HG03064 (cell line): Measurements from ENCODE around the gene RPGRIP1.
"Not testable (repeated sequence)": the region's sequence is repeated elsewhere in the genome, so short reads cannot be mapped to it uniquely, and the experiment has no call there.

Experiments
- ATAC-seq: cut with Tn5 transposase; IDR thresholded peaks from one replicate; pipeline ENCODE4 v1.9.1; 2021; ENCODE audit warnings: low read depth; ENCODE audit not compliant: unreplicated experiment

The RPGRIP1 gene

DNA sequence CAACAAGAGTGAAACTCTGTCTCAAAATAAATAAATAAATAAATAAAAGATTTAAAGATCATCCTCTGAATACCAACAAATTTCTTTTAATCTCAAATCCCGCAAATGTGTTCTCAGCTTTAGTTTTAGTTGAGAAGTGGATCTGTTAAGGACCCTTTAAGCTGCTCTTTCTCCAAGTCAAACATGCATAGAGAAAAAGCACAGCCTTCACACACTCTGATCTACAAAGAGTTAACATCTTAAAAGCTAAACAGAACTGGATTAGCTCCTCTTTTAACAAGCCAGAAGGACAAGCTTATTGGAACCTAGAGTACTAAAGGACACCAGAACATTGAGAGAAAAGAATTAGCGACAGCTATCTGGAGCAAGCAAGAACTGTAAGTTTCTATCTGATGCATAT, at the start of gene RPGRIP1:
Gene RPGRIP1 (plus strand): TSS at position 301 of the 400 bp plus-strand sequence. CDS start 7,894 bp downstream, outside the sequence.
- ATAC-seq, result no peak

DNA sequence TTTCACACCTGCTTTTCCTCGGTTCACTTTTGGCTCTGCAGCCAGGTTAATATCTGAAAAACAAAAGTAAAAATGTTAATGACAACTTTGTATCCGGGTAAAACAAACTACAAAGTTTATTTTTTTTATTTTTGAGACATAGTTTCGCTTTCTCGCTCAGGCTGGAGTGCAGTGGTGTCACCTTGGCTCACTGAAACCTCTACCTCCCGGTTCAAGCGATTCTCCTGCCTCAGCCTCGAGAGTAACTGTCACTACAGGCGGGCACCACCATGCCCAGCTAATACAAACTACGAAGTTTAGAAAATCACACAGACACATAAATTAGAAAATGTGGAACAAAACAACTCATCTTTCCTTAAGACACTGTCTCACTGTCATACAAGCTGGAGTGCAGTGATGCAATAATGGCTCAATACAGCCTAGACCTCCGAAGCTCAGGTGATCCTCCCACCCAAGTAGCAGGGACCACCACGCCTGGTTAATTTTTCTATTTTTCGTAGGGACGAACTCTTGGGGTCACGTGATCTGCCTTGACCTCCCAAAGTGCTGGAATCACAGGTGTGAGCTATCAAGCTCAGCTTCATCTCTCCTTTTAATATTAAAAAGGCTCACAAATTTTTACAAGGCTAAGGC, 48.7 kb upstream of the RPGRIP1 start:
- no peak for ATAC-seq

DNA sequence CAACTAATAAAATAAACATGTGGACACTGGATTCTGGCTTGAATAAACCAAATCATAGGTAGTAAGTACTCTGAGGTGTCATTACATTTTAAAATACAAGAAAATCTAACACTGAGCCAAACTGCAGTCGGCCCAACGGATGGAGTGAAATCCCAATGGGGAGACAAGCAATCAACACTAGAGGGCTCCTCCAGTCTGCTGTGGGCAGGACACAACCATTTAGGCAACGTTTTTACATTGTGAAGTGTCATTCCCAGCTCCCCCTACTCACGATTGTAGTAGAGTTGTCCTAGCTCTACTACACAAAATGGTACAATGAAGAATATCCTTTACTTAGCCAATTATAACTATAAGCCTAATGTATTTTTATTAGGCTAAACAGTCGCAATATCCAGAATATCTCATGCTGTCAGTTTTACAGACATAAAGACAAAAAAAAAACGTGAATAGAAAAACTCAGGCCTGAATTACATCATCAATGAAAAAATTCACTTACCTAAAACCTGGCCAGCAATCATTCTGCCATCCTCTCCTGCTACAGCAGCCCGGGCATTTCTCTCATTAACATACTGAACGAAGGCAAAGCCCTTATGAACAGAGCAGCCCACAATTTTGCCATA, 46.3 kb upstream of the RPGRIP1 start:
- no peak for ATAC-seq

DNA sequence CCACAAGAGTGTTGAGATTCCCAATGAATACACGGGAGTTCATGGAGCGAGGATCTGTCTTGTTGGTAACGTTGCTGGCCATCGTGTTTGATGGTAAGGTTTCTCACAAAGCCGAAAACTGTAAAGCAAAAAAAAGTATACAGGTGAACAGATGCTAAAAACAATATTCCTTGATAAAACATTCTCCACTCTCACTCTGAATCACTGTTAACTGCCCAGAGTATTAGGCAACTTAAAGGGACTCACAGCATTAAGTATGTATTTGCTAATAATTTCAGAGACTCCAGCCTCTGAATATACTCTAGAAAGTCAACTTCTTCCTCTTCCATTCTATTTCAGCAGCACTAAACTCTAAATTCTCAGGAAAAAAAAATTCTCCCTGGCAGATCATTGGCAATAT, 45.8 kb upstream of the RPGRIP1 start:
- no peak for ATAC-seq

DNA sequence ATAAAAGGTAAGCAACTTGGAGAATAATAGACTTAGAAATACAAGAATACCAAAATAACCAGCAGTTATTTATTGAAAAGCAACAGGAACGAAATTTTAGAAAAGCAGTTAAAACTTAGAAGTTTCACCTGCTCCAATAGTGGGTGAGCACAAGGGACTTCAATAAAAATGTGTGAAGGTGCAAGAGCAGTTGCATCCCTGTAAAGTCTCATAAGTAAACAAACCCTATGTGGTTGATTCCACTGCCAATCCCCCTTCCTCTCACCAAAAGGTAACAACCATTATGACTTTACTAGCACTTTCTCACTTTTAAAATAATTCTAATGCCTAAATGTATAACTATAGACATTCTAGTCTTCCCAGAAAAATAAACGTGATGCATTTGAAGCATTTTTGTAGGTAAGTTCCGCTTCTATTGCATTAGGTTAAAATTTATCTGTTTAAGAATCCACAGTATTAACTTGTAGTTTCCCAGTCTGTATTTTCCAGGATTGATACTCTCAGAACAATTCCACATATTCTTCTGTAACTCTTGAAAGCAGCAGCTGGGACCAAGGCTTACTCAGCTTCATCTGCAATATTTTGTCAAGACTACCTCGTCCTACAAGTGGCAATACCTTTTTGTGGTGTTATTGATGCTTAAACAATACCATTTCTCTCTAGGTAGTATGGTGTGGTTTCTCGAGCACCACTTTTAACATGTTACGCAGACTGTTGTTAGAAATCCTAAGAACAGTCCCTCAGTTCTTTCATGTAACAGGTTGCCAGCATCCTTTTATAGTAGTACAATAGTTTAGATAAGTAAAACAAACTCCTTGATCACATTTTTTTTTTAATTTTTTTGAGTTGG, 42.7 kb upstream of the RPGRIP1 start:
- ATAC-seq, result no peak

DNA sequence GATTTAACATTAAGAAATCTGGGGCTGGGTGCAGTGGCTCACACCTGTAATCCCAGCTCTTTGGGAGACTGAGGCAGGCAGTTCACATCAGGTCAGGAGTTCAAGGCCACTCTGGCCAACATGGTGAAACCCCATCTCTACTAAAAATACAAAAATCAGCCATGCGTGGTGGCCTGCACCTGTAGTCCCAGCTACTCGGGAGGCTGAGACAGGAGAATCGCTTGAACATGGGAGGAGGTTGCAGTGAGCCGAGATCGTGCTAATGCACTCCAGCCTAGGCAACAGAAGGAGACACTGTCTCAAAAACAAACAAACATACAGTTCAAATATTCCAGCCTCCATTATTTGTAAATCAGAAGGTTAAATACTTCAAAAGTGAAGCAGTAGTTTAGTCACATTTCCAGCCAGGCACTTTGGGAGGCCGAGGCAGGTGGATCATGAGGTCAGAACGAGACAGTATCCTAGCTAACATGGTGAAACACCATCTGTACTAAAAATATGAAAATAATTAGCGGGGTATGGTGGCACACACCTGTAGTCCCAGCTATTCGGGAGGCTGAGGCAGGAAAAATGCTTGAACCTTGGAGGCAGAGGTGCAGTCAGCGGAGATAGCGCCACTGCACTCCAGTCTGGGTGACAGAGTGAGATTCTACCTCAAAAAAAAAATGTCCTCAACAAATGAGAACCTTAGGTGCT, 40.9 kb upstream of the RPGRIP1 start:
- ATAC-seq, result no peak

DNA sequence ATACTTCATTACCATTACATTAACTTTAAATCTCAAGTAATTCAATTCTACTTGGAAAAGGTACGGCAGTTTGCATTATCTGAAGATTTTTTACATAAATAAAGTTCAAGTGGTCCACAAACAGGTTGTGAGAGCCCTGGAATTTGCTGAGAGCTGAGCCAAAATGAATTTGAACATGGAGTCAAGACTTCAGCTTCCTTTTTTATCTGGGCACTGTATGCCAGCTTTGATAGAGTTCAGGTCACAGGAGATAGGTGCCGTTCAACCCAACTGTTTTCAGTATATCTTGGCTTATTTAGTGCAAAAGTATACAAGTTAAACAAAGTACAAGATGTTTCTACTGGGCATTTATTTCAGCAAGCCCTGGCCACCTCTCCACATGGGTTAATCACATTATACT, 39.5 kb upstream of the RPGRIP1 start:
- ATAC-seq, result no peak

DNA sequence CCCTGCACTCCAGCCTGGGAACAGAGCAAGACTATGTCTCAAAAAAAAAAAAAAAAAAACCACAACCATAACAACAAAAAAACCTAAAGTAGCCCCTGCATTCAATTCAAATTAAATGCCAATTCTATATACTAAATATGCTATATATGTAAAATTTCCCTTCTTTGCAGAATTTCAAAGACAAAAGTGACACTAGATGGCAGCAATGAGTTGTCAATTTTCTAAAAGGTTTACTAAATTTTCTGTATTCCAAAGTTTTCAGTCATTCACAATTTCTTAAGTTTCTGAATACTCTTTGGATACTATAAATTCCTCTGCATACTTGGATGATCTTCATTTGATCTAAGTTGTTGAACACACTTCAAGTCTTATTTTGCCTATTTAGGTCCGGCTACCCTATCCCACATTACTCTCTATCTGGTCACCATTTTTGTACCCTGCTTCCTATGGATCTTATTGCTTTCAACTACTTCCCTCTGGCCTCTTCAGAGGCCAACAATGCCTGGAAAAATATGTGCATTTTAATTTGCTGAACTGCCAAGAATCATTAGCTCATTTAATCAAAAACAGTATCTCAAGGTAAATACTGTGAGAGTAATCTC, 38.6 kb upstream of the RPGRIP1 start:
- no peak for ATAC-seq

DNA sequence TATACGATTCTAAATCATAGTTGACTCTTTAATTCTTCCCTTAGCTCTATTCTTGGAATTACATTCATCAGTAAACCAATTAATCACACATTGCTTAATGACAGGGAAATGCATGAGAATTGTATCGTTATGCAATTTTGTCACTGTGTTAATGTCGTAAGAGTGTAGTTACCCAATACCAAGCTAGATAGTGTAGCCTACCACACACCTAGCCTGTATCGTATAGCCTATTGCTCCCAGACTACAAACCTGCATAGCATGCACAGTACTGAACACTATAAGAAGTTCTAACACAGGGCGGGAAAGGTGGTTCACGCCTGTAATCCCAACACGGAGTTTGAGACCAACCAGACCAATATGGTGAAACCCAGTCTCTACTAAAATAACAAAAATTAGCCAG, 35.3 kb upstream of the RPGRIP1 start:
- no peak for ATAC-seq

DNA sequence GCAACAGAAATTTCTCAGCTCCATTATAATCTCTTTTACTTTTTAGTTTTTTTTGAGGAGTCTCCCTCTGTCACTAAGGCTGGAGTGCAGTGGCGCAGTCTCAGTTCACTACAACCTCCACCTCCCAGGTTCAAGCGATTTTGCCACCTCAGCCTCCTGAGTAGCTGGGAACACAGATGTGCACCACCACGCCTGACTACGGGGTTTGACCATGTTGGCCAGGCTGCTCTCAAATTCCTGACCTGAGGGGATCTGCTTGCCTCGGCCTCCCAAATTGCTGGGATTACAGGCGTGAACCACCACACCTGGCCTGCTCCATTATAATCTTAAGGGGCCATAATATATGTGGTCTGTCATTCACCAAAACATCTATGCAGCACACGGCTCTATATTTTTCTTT, 34.1 kb upstream of the RPGRIP1 start:
- ATAC-seq, result no peak

DNA sequence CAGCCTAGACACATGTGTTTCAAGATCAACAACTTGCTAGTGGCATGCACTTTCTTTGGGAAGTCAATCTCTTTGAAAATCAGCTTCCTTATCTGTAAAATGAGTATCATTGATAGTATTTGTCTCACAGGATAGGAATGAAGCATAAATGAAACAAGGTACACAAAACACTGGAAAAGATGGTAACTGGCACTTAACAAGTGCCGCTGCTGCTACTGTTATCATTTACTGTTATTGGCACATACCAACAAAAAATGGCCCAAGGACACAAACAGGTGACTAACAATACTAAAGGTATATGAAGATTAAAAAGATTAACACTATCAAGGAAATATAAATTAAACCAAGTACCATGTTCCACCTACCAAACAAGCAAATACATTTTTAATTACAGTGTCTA, 31.5 kb upstream of the RPGRIP1 start:
- ATAC-seq, result no peak

DNA sequence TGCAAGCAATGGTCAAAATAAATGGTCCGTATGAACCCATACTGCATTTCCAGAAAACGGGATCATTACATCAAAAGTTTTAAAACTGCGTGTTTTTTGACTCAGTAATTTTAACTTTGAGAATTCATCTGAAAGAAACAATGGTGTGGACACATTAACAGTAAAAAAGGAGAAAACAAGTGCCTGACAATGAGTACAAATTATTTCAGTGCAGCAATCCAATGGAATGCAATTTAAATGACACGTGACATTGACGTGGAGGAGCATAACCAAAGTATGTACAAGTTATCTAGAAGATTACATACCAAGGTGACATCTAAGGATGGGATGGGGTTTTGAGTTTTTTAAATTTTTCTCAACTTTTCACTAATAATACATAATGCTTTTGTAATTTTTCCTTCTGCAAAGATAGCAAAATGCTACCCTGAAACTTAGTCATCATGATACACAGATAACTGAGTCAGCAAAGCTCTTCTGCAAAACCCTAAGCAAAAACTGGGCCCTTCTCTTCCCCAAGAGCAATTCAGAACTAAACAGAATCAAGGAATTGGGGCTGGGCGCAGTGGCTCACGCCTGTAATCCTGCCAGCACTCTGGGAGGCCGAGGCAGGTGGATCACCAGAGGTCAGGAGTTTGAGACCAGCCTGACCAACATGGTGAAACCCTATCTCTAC, 31.0 kb upstream of the RPGRIP1 start:
- no peak for ATAC-seq

DNA sequence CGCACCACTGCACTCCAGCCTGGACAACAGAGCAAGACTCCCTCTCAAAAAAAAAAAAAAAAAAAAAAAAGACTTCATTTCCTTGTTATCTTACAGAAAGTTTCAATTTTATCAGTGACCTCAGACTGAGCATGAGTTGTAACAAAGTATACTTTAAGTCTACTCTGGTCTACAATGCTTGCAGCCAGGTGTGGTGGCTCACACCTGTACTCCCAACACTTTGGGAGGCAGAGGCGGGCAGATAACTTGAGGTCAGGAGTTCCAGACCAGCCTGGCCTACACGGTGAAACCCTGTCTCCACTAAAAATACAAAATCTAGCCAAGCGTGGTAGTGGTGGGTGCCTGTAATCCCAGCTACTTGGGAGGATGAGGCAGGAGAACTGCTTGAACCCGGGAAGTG, 28.7 kb upstream of the RPGRIP1 start:
- ATAC-seq, result no peak

DNA sequence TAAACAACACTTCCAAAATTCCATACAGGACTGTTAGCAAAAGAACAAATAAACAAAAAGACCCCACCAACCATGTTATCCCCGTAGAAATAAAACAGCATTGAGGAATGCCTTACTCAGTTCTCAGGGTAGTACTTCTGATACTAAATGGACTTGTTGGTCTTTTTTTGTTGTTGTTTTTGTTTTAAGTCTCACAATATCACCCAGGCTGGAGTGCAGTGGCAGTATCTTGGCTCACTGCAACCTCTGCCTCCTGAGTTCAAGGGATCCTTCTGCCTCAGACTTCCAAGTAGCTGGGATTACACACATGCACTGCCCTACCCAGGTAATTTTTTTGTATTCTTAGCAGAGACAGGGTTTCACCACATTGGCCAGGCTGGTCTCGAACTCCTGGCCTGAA, 27.7 kb upstream of the RPGRIP1 start:
- no peak for ATAC-seq

DNA sequence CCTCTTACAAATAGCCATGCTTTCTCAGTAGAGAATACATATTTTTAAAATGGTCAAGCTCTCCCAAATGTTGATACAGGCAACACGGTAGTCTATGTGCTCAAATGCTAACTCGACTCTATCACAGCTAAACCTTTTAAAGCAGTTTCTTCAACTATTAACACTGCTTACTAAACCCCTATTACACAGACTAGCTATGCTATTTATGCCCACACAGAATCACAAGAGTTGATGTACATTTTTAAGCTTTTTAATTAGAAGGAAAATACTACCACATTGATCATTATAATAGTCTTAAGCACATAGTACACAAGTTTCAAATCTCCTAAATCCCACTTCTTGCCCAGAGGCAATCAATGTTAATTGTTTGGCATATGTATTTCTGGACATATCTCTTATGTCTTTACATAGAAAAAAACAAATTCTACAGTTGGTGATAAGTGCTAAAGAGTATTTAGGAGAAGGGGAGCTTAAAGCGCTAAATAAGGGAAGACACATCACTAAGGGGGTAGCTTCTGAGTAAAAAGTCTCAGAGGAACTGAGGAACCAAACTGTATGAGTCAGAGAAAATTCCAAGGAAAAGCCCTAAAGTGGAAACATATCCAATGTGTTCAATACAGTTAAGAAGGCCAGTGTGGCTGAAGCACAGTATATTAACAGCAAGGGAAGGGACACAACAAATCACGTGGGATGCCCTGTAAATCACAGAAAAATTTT, 24.3 kb upstream of the RPGRIP1 start:
- no peak for ATAC-seq

DNA sequence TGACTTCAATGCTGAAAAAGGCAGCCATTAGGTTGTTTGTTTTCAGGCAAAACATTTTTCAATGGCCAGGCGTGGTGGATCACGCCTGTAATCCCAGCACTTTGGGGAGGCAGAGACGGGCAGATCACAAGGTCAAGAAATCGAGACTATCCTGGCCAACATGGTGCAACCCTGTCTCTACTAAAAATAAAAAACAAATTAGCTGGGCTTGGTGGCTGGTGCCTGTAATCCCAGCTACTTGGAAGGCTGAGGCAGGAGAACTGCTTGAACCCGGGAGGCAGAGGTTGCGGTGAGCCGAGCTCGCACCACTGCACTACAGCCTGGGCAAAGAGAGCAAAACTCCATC, 23.8 kb upstream of the RPGRIP1 start:
- ATAC-seq, result not testable (repeated sequence)

DNA sequence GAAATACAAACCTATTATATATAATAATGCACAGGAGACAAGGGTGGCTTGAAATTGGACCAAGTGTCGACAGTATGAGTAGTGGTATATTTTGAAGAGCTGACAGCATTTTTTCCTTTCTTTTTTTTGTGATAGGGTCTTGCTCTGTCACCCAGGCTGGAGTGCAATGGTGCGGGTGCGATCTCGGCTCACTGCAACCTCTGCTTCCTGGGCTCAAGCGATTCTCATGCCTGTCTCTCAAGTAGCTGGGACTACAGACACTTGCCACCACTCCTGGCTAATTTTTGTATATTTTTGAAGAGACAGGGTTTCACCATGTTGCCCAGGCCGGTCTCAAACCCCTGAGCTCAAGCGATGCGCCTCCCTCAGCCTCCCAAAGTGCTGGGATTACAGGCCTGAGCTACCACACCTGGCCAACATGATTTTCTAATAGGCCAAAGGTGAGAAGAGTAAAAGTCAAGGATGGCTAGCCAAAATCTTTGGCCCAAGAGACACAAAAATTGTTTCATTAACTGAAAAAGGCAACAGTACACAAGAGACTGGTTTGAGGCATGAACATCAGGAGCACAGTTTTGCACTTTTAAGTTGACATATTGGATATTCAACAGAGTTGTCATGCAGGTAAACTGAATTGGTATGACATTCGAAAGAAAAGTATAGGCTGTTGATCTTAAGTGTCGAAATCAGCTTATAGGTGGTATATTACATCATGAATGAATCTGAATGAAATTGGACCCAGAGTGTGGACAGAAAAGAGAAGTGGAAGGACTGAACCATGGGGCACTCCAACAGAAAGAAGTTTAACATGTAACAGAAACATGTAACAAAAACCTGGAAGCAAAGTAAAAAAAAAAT, 23.1 kb upstream of the RPGRIP1 start:
- ATAC-seq, result no peak

DNA sequence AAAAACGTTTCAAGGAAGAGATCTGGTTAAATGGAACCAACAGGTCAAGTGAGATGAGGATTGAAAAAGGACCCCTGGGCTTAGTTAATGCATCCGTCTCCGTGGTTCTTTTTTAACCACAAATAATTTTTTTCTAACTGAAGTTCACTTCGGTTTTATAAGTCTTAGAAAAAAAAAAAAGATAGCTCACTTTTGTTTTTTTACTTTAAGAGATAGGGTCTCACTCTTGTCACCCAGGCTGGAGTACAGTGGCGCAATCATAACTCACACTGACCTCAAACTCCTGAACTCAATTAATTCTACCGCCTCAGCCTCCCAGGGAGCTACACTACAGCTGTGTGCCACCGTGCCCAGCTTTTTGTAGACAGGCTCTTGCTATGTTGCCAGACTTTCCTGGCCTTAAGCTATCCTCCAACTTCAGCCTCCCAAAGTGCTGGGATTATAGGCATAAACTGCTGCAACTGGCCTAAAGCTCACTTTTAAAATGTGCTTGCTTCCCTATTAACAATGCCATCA, 22.4 kb upstream of the RPGRIP1 start:
- no peak for ATAC-seq
